Ishikawa (cell line): Measurements from ENCODE around the gene STX12.

ENCODE experiments used
- CEBPB ChIP-seq: IDR thresholded peaks from 2 replicates; pipeline ENCODE4 v1.6.1; 2012
- CREB1 ChIP-seq: IDR thresholded peaks from 2 replicates; pipeline ENCODE4 v1.6.1; 2012; ENCODE audit warnings: low read depth
- EP300 ChIP-seq: IDR thresholded peaks from 2 replicates; pipeline ENCODE4 v1.6.1; 2012; ENCODE audit warnings: borderline replicate concordance
- FOXM1 ChIP-seq: IDR thresholded peaks from 2 replicates; pipeline ENCODE4 v1.6.1; 2012; ENCODE audit warnings: low read depth, borderline replicate concordance
- RAD21 ChIP-seq: IDR thresholded peaks from 2 replicates; pipeline ENCODE4 v1.6.1; 2012; ENCODE audit warnings: low read depth
- TAF1 ChIP-seq: IDR thresholded peaks from 2 replicates; pipeline ENCODE4 v1.6.1; 2012; ENCODE audit warnings: low read depth, mild to moderate bottlenecking
- TEAD4 ChIP-seq: IDR thresholded peaks from 2 replicates; pipeline ENCODE4 v1.6.1; 2012
- YY1 ChIP-seq: IDR thresholded peaks from 2 replicates; pipeline ENCODE4 v1.6.1; 2012; ENCODE audit warnings: low read depth
- ZBTB7A ChIP-seq: IDR thresholded peaks from 2 replicates; pipeline ENCODE4 v1.6.1; 2012; ENCODE audit warnings: low read depth
- TF ChIP-seq, protein P1 (sequence below): IDR thresholded peaks from 2 replicates; pipeline ENCODE4 v1.6.1; 2012; ENCODE audit warnings: low read depth, mild to moderate bottlenecking
- TF ChIP-seq, protein P2 (sequence below): IDR thresholded peaks from 2 replicates; pipeline ENCODE4 v1.6.1; 2012

DNA sequence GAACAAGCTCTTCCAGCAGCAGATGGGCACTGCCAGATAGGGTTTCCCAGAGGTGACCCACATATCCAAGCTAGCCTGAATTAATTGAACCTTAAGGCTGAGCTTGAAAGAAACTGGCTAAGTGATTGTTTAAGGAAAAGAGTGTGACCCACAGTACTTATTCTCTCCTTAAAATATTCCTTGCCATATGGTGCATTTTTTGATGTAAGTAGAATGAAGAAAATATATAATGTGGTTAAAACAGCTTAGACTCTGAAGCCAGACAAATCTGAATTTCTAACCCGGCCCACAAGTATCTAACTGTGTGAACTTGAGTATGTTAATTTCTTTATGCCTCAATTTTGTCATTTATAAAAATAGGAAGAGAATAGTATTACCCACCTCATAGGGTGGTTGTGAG lies 62.5 kb downstream of the STX12 start:
- TF ChIP-seq EP300 (no peak), TEAD4 (no peak), RAD21 (no peak), ZBTB7A (no peak), YY1 (no peak), TAF1 (no peak), CEBPB (no peak), FOXM1 (no peak), CREB1 (no peak)
- TF ChIP-seq, protein P1, sequence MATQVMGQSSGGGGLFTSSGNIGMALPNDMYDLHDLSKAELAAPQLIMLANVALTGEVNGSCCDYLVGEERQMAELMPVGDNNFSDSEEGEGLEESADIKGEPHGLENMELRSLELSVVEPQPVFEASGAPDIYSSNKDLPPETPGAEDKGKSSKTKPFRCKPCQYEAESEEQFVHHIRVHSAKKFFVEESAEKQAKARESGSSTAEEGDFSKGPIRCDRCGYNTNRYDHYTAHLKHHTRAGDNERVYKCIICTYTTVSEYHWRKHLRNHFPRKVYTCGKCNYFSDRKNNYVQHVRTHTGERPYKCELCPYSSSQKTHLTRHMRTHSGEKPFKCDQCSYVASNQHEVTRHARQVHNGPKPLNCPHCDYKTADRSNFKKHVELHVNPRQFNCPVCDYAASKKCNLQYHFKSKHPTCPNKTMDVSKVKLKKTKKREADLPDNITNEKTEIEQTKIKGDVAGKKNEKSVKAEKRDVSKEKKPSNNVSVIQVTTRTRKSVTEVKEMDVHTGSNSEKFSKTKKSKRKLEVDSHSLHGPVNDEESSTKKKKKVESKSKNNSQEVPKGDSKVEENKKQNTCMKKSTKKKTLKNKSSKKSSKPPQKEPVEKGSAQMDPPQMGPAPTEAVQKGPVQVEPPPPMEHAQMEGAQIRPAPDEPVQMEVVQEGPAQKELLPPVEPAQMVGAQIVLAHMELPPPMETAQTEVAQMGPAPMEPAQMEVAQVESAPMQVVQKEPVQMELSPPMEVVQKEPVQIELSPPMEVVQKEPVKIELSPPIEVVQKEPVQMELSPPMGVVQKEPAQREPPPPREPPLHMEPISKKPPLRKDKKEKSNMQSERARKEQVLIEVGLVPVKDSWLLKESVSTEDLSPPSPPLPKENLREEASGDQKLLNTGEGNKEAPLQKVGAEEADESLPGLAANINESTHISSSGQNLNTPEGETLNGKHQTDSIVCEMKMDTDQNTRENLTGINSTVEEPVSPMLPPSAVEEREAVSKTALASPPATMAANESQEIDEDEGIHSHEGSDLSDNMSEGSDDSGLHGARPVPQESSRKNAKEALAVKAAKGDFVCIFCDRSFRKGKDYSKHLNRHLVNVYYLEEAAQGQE, result no peak
- TF ChIP-seq, protein P2, sequence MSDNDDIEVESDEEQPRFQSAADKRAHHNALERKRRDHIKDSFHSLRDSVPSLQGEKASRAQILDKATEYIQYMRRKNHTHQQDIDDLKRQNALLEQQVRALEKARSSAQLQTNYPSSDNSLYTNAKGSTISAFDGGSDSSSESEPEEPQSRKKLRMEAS, result no peak
